ENCODE measurements around the gene HPSE2.

HPSE2 gene

GRCh38 chr10:98684019-98684899, 551.4 kb downstream of the HPSE2 start:
- no peak overlapping the region for H3K4me3 ChIP-seq (ENCODE audit: low read depth, low read length)
- no peak for TF ChIP-seq CTCF (IDR thresholded peaks at IDR 0.05; ENCODE audit: low read depth, low read length, missing control alignments)
- DNase-seq (ENCODE audit: low read depth), result no peak

DNA sequence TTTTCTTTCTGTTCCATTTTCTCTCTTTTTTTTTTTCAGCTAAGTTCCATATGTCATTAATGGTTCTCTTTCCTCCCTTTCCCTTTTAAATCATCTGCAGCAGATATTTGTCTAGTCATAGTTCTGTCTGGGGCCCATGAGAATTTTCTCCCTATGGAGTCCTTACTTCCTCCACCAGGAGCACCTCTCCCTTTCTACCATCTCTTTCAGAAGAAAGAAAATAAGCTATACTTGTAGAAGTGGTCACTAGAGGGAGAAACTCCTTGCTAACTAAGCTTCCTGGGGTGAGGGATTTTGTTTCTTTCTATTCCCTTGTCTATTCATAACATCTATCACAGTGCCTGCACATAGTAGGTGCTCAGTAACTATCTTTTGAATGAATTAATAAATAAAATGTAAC, 558.8 kb downstream of the HPSE2 start:
- no peak for DNase-seq (ENCODE audit: low read depth)
- no peak for TF ChIP-seq CTCF (IDR thresholded peaks at IDR 0.05; ENCODE audit: low read depth, low read length, missing control alignments)
- no peak overlapping the region for H3K4me3 ChIP-seq (ENCODE audit: low read depth, low read length)

GRCh38 chr10:98675902-98676301, 559.8 kb downstream of the HPSE2 start:
- DNase-seq (ENCODE audit: low read depth), result no peak
- no peak overlapping the region for H3K4me3 ChIP-seq (ENCODE audit: low read depth, low read length)
- TF ChIP-seq CTCF (IDR thresholded peaks at IDR 0.05; ENCODE audit: low read depth, low read length, missing control alignments), result no peak

GRCh38 chr10:98673171-98673782, 562.4 kb downstream of the HPSE2 start:
- TF ChIP-seq CTCF (IDR thresholded peaks at IDR 0.05; ENCODE audit: low read depth, low read length, missing control alignments), result no peak
- no peak for DNase-seq (ENCODE audit: low read depth)
- no peak overlapping the region for H3K4me3 ChIP-seq (ENCODE audit: low read depth, low read length)

DNA sequence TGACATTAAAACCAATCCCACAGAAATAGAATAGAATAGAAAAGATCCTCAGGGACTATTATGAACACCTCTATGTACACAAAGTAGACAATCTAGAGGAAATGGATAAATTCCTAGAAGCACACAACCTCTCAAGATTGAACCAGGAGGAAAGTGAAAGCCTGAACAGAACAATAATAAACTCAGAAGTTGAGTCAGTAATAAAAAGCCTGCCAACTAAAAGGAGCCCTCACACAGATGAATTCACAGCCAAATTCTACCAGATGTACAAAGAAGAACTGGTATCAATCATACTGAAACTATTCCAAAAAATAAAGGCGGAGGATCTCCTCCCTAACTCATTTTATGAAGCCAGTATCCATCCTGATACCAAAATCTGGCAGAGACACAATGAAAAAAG, 568.6 kb downstream of the HPSE2 start:
- DNase-seq (ENCODE audit: low read depth), result no peak
- no peak for TF ChIP-seq CTCF (IDR thresholded peaks at IDR 0.05; ENCODE audit: low read depth, low read length, missing control alignments)
- H3K4me3 ChIP-seq (ENCODE audit: low read depth, low read length), result no peak overlapping the region

DNA sequence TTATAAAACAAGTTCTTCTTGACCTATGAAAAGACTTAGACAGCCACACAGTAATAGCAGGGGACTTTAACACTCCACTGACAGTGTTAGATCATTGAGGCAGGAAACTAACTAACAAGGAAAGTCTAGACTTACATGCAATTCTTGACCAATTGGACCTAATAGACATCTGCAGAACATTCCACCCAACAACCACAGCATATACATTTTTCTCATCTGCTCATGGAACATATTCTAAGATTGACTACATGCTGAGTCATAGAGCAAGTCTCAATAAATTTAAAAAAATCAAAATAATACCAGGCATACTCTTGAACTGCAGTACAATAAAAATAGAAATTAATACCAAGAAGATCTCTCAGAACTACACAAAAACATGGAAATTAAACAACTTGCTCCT, 569.4 kb downstream of the HPSE2 start:
- DNase-seq (ENCODE audit: low read depth), result no peak
- TF ChIP-seq CTCF (IDR thresholded peaks at IDR 0.05; ENCODE audit: low read depth, low read length, missing control alignments), result no peak
- H3K4me3 ChIP-seq (ENCODE audit: low read depth, low read length), result no peak overlapping the region
